ENCODE measurements around the gene ACSS1.

GRCh38 chr20:24961384-24962181, 96.4 kb downstream of the ACSS1 start:
- TF ChIP-seq EZH2phosphoT487 (IDR thresholded peaks at IDR 0.05; ENCODE audit: borderline replicate concordance, low read length) (no peak), CTCF (conservative IDR thresholded peaks at IDR 0.05; ENCODE audit: low read depth, low read length) (no peak), EZH2 (IDR thresholded peaks at IDR 0.05; ENCODE audit: low read length, unreplicated experiment) (no peak)
